HEK293 (cell line): Measurements from ENCODE around the gene ACRBP.

ENCODE experiments used
- AEBP2 ChIP-seq: fragments of 450-650 bp; formaldehyde crosslinking; IDR thresholded peaks from 2 replicates; pipeline ENCODE4 v1.5.1; 2016; ENCODE audit warnings: missing biosample characterization, missing genetic modification characterization, borderline replicate concordance
- CTCF ChIP-seq: fragments of 450-650 bp; formaldehyde crosslinking; IDR thresholded peaks from 2 replicates; pipeline ENCODE4 v1.5.1; 2016; ENCODE audit warnings: missing biosample characterization, missing genetic modification characterization
- ELK4 ChIP-seq: IDR thresholded peaks from 2 replicates; pipeline ENCODE4 v1.6.1; 2011; ENCODE audit warnings: mild to moderate bottlenecking, low read depth, low read length, borderline replicate concordance
- KLF16 ChIP-seq: fragments of 450-650 bp; formaldehyde crosslinking; IDR thresholded peaks from 2 replicates; pipeline ENCODE4 v1.5.1; 2017; ENCODE audit warnings: missing biosample characterization, missing genetic modification characterization
- PBX3 ChIP-seq: sonication (generic); formaldehyde crosslinking; IDR thresholded peaks from 2 replicates; pipeline ENCODE4 v1.8.1; 2022; ENCODE audit warnings: mild to moderate bottlenecking, moderate library complexity, missing genetic modification reagents
- REST ChIP-seq: fragments of 450-650 bp; formaldehyde crosslinking; IDR thresholded peaks from 2 replicates; pipeline ENCODE4 v1.5.1; 2016; ENCODE audit warnings: missing biosample characterization, missing genetic modification characterization
- TCF7L2 ChIP-seq: IDR thresholded peaks from 2 replicates; pipeline ENCODE4 v1.6.1; 2011; ENCODE audit warnings: low read depth, mild to moderate bottlenecking, inconsistent platforms, low read length, moderate library complexity, borderline replicate concordance
- ZBTB1 ChIP-seq: fragments of 450-650 bp; formaldehyde crosslinking; IDR thresholded peaks from 2 replicates; pipeline ENCODE4 v1.5.1; 2016; ENCODE audit warnings: missing biosample characterization, missing genetic modification characterization
- ZBTB17 ChIP-seq: fragments of 450-650 bp; formaldehyde crosslinking; IDR thresholded peaks from 2 replicates; pipeline ENCODE4 v1.5.1; 2016; ENCODE audit warnings: missing biosample characterization, missing genetic modification characterization
- ZNF114 ChIP-seq: fragments of 450-650 bp; formaldehyde crosslinking; IDR thresholded peaks from 2 replicates; pipeline ENCODE4 v1.5.0; 2017; ENCODE audit warnings: missing biosample characterization, missing genetic modification characterization
- ZNF140 ChIP-seq: fragments of 450-650 bp; formaldehyde crosslinking; IDR thresholded peaks from 2 replicates; pipeline ENCODE4 v1.5.1; 2016; ENCODE audit warnings: missing biosample characterization, missing genetic modification characterization
- ZNF274 ChIP-seq, 2 experiments: fragments of 200-500 bp in 1 of 2; fragments of 450-650 bp in 1 of 2; sonication (Bioruptor generic) in 1 of 2; formaldehyde crosslinking in 1 of 2; IDR thresholded peaks; 2 replicates each; pipeline versions ENCODE4 v1.5.1 to v1.6.1; 2014 to 2016; ENCODE audit warnings: borderline replicate concordance in 1 of 2, inconsistent platforms in 1 of 2, low read length in 1 of 2, missing biosample characterization in 1 of 2, missing genetic modification characterization in 1 of 2
- ZNF76 ChIP-seq: fragments of 450-650 bp; formaldehyde crosslinking; IDR thresholded peaks from 2 replicates; pipeline ENCODE4; 2016; ENCODE audit warnings: low read depth, missing biosample characterization, missing genetic modification characterization, borderline replicate concordance
- ZSCAN5A ChIP-seq: fragments of 450-650 bp; formaldehyde crosslinking; IDR thresholded peaks from 2 replicates; pipeline ENCODE4 v1.5.1; 2016; ENCODE audit warnings: missing biosample characterization, missing genetic modification characterization

- TF ChIP-seq KLF16 (tag by site-specific recombination) (no peak), CTCF (tag by site-specific recombination) (no peak), PBX3 (CRISPR knock-in tag) (no peak), ZBTB17 (tag by site-specific recombination) (no peak), TCF7L2 (no peak), AEBP2 (no peak), ELK4 (no peak), ZNF76 (no peak), ZNF140 (tag by site-specific recombination) (no peak), ZNF274 (IDR thresholded peaks at IDR 0.05; ENCODE audit: low read length) (no peak), ZNF274 (tag by site-specific recombination; IDR thresholded peaks at IDR 0.05; ENCODE audit: borderline replicate concordance) (no peak), ZNF114 (no peak), ZBTB1 (tag by site-specific recombination) (no peak), REST (tag by site-specific recombination) (no peak), ZSCAN5A (no peak)
Observed at GRCh38 chr12:6618483-6619225, 28.6 kb downstream of the ACRBP start.
